Sigmoid colon (tissue), 4 donors: ENCODE results near the gene DNAJB12.

ENCODE experiments used
- POLR2A ChIP-seq, 2 donors: fragments of 450-650 bp; IDR thresholded peaks; one replicate each; pipeline ENCODE4 v1.6.1; 2016; ENCODE audit warnings: antibody characterized with exemption in 2 of 2, mild to moderate bottlenecking in 2 of 2, moderate library complexity in 2 of 2
- POLR2AphosphoS5 ChIP-seq, 4 donors: sonication (generic); formaldehyde crosslinking; IDR thresholded peaks; one replicate each; pipeline ENCODE4 v1.6.1; 2017; ENCODE audit warnings: antibody characterized with exemption in 4 of 4
- TF ChIP-seq, protein P1 (sequence below), 4 experiments: fragments of 450-650 bp in 3 of 4; fragments of 200-600 bp in 1 of 4; IDR thresholded peaks; one replicate each; pipeline ENCODE4 v1.5.1; 2016 to 2019; ENCODE audit warnings: antibody characterized with exemption in 4 of 4, mild to moderate bottlenecking in 3 of 4, moderate library complexity in 2 of 4

DNA sequence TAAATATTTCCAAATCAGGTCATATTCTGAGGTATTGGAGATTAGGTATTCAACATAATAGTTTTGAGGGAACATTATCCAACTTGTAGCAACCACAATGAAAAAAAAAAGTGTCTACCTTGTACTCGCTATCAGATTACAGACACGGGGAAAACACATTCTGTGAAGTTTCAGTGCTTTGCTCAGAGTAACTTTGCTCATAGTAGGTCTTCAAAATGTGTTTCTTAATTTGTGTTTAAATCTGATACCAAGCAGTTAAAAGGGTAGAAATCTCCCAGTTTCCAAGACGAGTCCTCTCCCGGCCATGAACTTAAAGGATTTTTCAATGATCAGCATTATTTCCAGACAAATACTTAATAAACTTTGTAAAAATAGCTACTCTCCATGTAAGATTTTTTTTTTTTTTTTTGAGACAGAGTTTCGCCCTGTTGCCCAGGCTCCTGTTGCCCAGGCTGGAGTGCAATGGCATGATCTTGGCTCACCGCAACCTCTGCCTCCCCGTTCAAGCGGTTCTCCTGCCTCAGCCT lies 41.8 kb downstream of the DNAJB12 start:
- TF ChIP-seq, protein P1, sequence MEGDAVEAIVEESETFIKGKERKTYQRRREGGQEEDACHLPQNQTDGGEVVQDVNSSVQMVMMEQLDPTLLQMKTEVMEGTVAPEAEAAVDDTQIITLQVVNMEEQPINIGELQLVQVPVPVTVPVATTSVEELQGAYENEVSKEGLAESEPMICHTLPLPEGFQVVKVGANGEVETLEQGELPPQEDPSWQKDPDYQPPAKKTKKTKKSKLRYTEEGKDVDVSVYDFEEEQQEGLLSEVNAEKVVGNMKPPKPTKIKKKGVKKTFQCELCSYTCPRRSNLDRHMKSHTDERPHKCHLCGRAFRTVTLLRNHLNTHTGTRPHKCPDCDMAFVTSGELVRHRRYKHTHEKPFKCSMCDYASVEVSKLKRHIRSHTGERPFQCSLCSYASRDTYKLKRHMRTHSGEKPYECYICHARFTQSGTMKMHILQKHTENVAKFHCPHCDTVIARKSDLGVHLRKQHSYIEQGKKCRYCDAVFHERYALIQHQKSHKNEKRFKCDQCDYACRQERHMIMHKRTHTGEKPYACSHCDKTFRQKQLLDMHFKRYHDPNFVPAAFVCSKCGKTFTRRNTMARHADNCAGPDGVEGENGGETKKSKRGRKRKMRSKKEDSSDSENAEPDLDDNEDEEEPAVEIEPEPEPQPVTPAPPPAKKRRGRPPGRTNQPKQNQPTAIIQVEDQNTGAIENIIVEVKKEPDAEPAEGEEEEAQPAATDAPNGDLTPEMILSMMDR (IDR thresholded peaks at IDR 0.05): no peak
- TF ChIP-seq POLR2A (IDR thresholded peaks at IDR 0.05) (no peak), POLR2AphosphoS5 (IDR thresholded peaks at IDR 0.05) (no peak)
